ENCODE measurements around the gene DUOX1.

- TF ChIP-seq, protein P1, sequence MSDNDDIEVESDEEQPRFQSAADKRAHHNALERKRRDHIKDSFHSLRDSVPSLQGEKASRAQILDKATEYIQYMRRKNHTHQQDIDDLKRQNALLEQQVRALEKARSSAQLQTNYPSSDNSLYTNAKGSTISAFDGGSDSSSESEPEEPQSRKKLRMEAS (IDR thresholded peaks at IDR 0.05; ENCODE audit: insufficient read depth, insufficient read length), result no peak
- TF ChIP-seq EZH2 (IDR thresholded peaks at IDR 0.05; ENCODE audit: borderline replicate concordance, low read depth, low read length, severe bottlenecking), result no peak
Observed at GRCh38 chr15:45106002-45106790, 23.6 kb upstream of the DUOX1 start.
